LoVo (cell line): ENCODE results near the gene TREM2.
"Not testable (repeated sequence)": the region's sequence is repeated elsewhere in the genome, so short reads cannot be mapped to it uniquely, and the experiment has no call there.

Experiments
- DNase-seq: peaks from one replicate; pipeline ENCODE4 v3.0.0-alpha.2; 2016; ENCODE audit warnings: low spot score

Gene TREM2

GRCh38 chr6:41162687-41163418 lies at the start of gene TREM2:
Gene TREM2, minus strand, starts transcription at chr6:41163116. Its CDS starts 34 bp downstream, at chr6:41163082.
- no peak for DNase-seq

DNA sequence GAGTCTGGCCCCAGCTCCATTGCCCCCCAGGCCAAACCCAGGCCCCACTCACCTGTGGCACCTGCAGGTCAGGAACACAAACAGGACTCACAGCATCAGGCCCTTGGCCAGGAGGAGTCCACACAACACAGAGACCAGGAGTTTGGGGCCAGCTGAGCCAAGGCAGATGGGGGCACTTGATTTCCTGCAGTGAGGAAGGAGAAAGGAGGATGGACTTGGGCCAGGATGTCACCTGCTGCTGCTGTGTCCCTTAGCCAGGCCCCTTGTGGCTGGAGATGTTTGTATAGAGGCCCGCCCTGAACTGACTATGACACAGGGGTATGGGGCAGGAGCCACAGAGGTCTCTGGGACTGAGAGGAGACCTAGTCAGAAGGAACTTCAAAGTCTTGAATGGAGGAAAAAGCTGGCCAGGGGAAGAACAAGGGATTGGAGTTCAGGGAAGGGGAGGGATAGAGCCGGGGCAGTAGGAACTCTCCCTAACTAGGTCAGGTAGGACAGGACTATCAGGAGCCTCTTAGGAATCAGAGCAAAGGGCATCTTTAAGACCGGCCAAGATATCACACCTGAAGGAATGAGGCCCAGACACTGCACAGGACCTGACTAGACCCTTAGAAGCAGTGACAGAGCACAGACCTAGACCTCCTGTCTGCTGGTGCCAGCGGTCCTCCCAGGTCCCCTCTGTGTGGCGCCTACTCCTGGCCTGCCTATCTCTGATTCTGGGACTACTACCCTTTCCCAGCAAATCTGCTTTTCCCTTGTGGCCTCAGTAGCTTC lies 46.8 kb upstream of the TREM2 start:
- no peak for DNase-seq

DNA sequence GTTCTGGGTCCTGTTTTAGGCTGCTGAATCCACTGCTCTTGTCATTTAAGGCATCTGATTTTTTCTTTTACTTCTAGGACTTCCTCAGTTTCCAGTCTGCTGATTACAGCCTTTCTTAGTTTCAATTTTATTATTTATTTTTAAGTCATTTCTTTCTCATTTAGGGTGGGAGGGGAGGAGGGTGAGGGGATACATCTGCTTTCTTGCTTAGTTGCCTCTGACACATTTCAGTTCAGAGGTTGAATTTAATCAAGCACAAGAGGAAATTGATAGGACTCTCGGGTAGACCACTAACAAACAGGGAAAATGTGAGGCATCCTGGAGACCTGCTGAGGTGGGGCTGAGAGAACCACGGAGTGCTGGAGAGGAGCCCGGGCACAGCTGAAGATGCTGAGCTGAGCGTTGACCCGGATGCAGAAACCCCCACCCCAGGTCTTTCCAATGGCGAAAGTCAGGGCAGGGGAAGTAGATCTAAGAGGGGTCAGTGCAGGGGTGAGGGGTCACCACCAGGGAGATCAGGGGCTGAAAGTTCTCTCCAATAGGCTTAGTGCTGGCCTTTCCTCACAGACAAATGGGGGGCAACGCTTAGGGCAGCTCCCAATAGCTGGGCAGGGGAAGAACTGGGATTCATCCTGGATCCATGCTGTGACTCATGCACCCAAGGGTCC lies 45.7 kb upstream of the TREM2 start:
- DNase-seq: no peak

DNA sequence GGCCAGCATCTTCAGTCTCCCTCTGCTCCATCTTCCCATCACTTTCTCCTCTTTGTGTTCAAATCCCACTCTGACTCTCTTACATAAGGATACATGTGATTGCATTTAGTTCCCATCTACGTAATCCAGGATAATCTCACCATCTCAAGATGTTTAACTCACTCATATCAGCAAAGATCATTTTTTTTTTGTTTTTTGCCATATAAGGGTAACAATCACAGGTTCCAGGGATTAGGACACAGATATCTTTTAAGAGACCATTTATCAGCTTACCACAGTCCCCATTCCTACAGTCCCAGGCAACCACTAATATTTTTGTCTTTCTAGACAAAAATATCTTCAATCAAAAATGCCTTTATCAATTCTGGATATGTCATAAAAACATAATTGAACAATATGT lies 41.2 kb upstream of the TREM2 start:
- no peak for DNase-seq

DNA sequence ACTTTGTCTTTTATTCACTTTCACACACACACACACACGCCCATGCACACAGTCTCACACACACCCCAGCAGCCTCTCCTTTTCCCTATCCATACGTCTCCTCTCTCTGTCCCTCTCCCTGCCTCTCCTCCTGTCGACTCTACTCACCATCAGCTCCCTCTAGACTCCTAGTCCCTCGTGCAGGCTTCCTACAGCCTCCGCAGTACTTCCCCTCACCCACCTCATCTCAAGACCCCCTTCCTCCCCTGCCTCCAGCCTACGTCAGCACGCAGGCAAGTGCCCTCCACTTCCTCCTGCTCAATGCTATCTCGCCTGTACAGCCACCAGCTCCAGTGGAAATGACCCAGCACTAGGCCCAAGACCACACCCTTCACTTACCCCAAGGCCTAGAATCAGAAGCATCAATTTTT lies 38.9 kb upstream of the TREM2 start:
- DNase-seq: no peak

DNA sequence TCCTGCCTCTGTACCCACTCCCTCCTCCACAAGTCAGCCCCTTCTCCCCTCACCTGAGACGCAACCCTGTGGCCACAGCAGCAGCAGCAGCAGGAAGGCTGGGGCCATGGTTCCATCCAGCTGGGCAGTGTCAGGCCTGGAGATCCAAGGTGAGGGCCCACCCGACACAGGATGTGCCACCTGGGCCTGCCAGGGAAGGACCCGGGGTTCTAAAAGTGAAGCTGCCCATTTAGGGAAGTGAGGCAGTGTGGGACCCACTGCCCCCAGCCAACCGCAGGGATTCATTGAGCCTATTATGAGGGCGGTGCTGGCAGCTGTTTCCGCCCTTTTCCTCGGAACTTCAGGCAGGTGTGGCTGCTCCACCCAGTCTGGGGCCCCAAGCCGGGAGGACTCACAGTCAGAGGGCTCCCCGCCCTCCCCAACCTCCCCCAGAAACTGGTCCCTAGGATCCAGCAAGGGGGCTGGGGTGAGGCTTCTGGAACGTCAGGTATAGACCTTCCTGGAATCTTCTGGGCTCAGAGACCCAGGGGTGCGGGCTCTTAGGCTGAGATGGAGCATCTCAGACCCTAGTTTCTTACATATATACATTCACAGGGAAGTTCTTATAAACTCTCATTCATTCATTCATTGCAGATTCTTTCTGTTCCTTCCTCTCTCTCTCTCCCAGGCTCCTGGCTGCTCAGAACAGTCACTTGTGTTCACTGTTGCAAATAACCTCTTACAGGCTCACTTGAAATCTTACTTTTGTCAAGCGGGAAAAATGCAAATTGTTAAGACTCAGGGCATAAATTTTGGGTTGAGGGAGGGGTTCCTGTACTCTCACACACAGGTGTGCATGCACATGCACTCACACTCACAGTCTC lies 38.2 kb upstream of the TREM2 start, which contains the start of gene TREML2:
Gene TREML2, minus strand, starts transcription at position 249 of the 863 bp plus-strand sequence. Its CDS starts 141 bp downstream, at position 108.
- DNase-seq: no peak

DNA sequence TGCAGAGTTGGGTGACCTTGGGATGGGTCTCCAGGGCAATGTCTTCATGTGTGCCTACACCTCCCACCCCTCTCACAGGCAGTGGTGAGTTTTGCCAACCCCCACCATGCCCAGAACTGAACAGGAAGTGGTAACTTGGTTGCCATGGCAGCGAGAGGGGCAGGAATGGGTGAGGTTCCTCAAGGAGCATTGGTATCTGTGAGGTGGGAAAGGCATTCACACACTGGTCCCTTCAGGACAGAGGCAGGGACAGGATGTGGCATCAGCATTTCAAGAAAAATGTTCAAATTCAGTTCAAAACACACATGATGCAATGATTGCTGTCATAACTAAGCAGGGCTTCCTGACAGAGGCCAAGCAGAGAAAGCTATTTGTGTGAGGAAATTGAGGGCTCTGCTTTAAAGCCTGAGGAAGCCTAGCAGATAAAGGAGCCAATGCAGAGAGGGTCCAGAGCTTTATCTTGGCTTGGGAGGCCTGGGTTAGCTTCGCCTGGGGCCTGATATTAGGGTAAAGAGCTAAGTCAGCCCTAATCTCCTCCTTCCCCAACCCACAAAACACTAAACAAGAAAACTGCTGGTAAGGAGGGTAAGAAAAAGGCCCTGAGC lies 37.5 kb upstream of the TREM2 start:
- DNase-seq: no peak

DNA sequence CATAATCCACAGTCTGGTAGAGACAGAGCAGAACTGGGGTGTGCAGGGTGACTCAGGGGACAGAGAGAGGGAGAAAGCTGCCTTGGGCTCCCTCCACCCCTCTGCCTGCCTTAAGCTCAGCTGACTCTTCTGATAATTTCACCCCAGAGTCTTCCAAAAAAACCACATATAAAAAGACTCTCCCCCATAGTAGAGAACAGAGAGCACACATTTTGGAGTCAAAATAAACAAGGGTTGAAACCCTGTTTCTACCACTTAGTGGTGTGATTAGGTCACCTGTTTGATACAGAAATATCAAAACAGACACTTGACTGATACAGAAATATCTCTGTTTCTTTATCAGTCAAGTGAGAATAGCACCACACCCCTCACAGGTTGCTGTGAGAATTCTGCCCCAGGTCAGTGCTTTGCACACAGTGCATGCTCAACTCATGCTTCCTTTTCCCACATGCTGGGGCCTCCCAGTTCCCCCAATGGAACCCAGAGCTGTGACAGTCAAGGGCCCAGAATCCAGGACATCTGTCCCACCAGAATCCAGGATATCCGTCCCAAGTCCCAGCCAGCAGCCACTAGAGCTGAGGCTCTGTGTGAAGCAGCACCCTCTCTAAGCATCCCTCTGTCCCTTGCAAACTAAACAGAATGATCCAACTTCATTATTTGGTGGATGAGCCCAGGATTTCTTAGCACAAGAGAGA lies 36.8 kb upstream of the TREM2 start:
- DNase-seq: no peak

- DNase-seq: no peak
These were observed 34.3 kb upstream of the TREM2 start for GRCh38 chr6:41197234-41197633.

DNA sequence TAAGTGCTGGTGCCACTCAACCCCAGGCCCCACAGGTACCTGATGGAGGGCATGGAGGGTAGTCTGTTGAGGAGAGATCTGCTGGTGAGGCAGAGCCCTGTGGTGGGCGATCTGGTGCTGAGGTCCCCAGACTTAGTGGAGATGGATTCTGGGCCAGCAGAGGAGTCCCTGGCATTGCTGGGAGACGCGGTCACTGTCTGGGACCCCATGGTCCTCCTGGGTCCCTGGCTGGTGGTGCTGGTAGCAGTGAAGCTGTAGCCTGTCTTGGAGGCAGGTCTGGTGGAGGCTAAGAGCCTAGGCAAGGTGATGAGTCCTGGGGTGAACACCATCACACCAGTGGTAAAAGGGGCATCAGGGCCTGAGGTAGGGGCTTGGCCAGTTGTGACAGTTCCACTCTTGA lies 31.5 kb upstream of the TREM2 start:
- DNase-seq: no peak

GRCh38 chr6:41193884-41194283 lies 31.0 kb upstream of the TREM2 start:
- no peak for DNase-seq

DNA sequence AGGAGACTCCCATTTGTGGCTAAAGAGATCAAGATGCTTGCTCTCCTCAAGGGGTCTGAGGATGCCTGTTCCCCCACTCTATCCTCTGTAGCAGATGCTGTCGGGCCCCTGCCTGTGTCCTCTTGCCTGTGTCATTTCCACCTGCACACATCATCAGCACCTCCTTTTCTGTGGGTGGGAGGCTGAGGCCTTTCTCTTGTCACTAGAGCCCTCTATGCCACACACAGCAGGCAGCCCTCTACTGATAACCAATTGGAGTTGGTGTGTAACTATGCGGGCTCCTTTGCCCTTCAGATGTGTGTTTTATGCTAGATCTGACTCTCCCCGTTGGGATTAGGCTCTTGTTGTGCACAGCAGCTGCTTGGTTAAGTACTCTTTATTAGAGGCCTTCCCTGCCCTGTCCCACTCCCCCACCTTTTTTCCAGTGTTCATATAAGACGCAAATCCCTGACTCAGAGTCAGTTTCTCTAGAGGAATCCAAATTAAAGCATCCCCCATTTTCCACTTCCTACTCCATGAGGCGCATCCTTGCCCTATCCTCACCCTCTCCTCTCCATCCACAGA lies 30.3 kb upstream of the TREM2 start:
- DNase-seq: no peak

DNA sequence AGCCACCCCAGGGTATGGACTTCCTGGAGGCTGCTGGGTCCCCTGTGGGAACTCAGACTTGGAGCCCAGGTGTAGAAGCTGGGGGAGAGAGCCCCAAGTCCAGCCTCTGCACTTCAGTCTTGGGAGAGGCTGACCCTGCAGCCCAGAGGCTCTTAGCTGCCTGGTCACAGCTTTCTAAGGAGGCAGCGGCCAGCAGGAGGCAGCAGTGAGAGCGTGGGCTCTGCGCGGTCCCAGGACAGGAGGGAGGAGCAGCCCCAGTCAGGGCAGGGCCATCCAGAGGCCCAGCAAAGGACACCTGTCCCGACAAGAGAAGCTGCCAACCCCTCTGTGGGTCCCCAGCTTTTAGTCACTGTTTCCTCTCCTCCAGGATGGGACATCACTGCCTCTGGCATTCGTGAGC lies 28.7 kb upstream of the TREM2 start:
- DNase-seq: no peak

GRCh38 chr6:41190791-41191190 lies 27.9 kb upstream of the TREM2 start:
- no peak for DNase-seq

DNA sequence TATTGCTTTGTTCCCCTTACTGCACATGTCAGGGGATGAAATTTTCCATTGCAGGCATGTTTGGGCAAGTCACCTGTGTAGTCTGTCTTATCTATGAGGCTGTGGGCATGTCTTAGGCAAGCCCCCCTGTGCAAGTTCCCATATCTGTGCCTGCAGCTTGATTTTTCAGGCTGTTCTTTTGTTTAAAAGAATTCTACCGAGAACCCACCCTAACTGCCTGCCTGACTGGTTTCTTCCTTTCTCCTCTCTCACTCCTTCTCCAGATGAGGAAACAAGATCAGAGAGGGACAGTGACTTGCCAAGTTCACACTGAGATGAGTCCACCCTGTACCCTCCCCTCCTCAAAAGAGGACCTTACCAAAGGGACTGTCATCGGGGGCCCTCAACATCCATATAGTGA lies 27.1 kb upstream of the TREM2 start:
- DNase-seq: no peak

DNA sequence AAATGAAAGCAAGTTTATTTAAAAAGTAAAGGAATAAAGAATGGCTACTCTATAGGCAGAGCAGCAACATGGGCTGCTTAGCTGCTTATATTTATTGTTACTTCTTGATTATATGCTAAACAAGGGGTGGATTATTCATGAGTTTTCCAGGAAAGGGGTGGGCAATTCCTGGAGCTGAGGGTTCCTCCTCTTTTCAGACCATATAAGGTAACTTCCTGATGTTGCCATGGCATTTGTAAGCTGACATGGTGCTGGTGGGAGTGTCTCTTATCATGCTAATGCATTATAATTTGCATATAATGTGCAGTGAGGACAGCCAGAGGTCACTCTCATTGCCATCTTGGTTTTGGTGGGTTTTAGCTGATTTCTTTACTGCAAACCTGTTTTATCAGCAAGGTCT lies 26.1 kb upstream of the TREM2 start:
- not testable (repeated sequence) for DNase-seq

- DNase-seq: no peak
These were observed 25.3 kb upstream of the TREM2 start for GRCh38 chr6:41187924-41188886.

DNA sequence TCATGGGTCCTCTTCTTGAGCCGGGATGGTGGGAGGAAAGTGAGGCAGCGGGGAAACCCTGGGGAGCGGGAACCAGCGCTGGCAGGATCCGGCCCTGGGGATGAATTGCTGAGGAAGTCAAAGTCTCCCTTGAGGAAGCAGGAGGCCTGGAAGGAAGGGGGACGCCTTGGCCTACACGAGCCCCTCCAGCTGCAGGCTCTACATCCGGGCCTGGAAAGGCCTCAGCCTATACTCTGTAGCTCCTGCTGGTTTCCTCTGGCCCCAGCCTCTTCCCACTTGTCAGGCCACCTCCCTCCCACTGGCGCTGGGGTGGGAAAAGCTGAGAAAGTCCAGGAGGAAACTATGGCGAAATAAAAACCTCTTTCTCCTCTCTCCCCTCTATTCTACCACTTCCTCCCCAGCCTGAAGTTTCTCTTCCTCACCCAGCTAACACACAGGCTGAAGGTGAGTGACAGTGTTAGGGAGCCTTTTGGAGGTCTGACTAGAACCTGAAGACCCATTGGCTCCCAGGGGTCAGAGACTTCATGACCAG lies 23.2 kb upstream of the TREM2 start:
- no peak for DNase-seq

DNA sequence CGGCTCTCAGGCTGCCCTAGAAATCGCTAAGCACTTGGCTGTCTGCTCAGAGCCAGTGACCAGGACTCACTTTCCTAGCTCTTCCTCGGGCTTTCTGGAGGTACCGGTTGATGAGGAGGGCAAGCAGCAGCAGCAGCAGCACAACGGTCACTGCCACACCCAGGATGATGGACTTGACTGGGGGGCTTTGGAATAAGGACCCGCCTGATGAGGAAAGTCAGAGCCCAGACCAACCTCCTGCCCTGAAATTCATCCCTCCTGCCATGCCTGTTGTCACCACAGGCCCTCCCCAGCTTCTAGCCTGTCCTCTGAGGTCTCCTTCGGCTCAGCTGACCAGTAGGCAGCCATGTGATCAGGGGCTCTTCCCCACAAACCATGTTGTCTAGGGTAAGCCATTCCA lies 21.8 kb upstream of the TREM2 start:
- no peak for DNase-seq
